GM19043 (cell line): Measurements from ENCODE around the gene SCAPER.
"Not testable (repeated sequence)": the region's sequence is repeated elsewhere in the genome, so short reads cannot be mapped to it uniquely, and the experiment has no call there.

Source experiments
- ATAC-seq: cut with Tn5 transposase; IDR thresholded peaks from one replicate; pipeline ENCODE4 v1.9.1; 2021; ENCODE audit warnings: low read depth; ENCODE audit not compliant: unreplicated experiment

The SCAPER gene

GRCh38 chr15:76916369-76916768 is 11.2 kb upstream of the SCAPER start:
- ATAC-seq, result no peak

GRCh38 chr15:76913737-76914136 is 8.6 kb upstream of the SCAPER start:
- no peak for ATAC-seq

GRCh38 chr15:76912430-76912829 is 7.3 kb upstream of the SCAPER start:
- ATAC-seq, result no peak

- ATAC-seq, result no peak
These were observed 715 bp upstream of the SCAPER start for GRCh38 chr15:76905855-76906254.

DNA sequence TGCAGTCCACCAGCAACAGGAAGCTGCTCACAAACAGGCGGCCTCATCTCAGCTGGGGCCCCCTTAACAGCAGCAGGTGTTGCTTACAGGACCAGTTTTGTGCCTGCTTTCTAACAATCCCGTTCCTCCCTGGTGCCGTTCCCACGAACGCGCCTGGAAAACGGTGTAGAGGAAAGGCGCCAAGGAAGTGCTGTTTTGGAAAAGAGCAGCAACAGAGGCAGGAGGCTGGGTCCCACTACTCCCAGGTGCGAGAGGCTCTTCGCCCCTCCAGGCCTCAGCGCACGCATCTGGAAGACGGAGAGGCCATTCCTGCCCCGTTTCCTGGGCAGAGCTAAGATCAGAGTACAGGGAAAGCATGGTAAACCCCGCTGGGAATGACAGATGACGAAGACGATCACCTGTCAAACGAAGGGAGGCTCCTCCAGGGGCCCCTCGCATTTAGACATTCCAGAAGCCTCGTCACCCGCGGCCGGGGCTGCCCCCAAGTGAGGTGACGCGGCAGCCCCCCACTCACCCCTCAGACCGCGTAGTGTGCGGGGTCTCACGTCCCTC is 603 bp downstream of the SCAPER start:
- no peak for ATAC-seq

- no peak for ATAC-seq
These were observed 1.9 kb downstream of the SCAPER start for GRCh38 chr15:76903251-76903681.

GRCh38 chr15:76901965-76902364 is 3.2 kb downstream of the SCAPER start:
- ATAC-seq, result no peak

- not testable (repeated sequence) for ATAC-seq
These were observed 5.2 kb downstream of the SCAPER start for GRCh38 chr15:76899931-76900310.

- ATAC-seq, result not testable (repeated sequence)
These were observed 5.8 kb downstream of the SCAPER start for GRCh38 chr15:76899176-76899930.

DNA sequence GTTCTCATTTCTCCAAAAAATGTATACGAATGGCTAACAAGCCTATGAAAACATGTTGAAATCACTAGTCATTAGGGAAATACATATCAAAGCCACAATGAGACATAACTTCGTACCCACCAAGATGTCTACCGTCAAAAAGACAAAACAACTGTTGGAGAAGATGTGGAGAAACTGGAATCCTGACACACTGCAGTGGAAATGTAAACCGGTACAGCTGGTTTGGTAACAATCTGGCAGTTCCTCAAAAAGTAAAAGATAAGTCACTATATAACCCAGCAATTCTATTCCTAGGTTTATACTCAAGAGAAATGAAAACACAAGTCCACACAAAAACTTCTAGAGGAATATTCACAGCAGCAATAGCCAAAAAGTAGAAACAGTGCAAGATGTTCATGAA is 7.0 kb downstream of the SCAPER start:
- ATAC-seq, result no peak

- no peak for ATAC-seq
These were observed 11.0 kb downstream of the SCAPER start for GRCh38 chr15:76894174-76894573.

GRCh38 chr15:76892836-76893235 is 12.3 kb downstream of the SCAPER start:
- ATAC-seq, result not testable (repeated sequence)

DNA sequence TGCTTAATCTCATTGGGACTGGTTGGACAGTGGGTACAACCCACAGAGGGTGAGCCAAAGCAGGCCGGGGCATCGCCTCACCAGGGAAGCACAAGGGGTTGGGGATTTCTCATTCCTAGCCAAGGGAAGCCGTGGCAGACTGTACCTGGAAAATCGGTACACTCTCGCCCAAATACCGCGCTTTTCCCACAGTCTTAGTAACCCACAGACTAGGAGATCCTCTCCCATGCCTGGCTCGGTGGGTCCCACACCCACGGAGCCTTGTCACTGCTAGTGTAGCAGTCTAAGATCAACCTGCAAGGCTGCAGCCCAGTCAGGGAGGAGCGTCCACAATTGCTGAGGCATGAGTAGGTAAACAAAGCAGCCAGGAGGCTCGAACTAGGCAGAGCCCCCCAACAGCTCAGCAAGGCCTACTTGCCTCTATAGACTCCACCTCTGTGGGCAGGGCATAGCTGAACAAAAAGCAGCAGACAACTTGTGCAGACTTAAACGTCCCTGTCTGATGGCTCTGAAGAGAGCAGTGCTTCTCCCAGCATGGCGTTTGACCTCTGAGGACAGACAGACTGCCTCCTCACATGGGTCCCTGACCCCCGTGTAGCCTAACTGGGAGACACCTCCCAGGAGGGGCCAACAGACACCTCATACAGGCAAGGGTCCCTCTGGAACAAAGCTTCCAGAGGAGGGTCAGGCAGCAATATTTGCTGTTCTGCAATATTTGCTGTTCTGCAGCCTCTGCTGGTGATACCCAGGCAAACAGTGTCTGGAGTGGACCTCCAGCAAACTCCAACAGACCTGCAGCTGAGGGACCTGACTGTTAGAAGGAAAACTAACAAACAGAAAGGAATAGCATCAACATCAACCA is 17.6 kb downstream of the SCAPER start:
- not testable (repeated sequence) for ATAC-seq

DNA sequence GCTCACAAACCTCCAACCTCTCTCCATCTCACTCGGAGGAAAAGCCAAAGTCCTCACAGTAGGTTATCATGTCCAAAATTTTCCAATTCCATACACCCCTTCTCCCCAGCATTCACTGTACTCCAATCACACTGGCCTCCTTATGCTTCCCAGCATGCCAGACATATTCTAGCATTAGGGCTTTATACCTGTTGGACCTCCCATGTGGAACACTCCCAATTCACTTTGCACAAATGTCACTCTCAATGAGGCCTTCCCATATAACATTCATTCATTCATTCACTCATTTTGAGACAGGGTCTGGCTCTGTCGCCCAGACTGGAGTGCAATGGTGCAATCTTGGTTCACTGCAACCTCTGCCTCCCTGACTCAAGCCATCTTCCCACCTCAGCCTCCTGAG is 19.9 kb downstream of the SCAPER start:
- ATAC-seq, result no peak

DNA sequence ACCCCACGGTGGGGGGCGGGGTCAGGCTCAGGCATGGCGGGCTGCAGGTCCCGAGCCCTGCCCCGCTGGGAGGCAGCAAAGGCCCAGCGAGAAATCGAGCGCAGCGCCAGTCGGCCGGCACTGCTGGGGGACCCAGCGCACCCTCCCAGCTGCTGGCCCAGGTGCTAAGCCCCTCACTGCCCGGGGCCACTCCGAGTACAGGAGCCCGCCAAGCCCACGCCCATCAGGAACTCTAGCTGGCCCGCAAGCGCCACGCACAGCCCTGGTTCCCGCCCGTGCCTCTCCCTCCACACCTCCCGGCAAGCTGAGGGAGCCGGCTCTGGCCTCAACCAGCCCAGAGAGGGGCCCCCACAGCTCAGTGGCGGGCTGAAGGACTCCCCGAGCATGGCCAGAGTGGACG is 29.2 kb downstream of the SCAPER start:
- no peak for ATAC-seq

- ATAC-seq, result not testable (repeated sequence)
These were observed 32.1 kb downstream of the SCAPER start for GRCh38 chr15:76873066-76873465.

- ATAC-seq, result no peak
These were observed 33.2 kb downstream of the SCAPER start for GRCh38 chr15:76871930-76872329.

GRCh38 chr15:76868740-76869139 is 36.4 kb downstream of the SCAPER start:
- no peak for ATAC-seq

- ATAC-seq, result no peak
These were observed 38.3 kb downstream of the SCAPER start for GRCh38 chr15:76866716-76867321.

- ATAC-seq, result no peak
These were observed 39.1 kb downstream of the SCAPER start for GRCh38 chr15:76866008-76866407.

- ATAC-seq, result no peak
These were observed 39.6 kb downstream of the SCAPER start for GRCh38 chr15:76865548-76865991.
